Measurements from ENCODE around the gene APBB1IP. TPM values are rescaled to one million over a fixed set of nuclear protein-coding genes. Genes with fewer than 3 reads are reported as not detected.

Gene APBB1IP
- total RNA-seq, 2 donors from 2014 or later = 8.4 to 9.2 TPM

DNA sequence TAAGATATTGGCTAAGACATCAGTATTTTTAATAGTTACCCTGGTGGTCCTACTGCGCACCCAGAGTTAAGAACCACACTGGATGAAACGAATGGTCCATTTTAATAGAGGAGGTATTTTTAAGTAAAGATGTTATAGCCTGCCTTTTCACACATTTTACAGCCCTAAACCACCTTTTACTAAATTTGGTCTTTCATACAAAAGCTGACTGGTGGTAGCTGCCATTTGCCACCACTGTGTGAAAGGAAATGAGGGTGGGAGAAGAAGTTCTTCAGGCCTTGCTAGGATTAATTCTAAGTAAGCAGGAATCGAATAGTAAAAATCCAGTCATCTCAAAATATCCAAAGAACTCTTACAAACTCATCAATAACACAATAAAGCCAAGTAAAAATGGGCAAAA lies 15.2 kb upstream of the APBB1IP start:
- H3K27me3 ChIP-seq (replicated peaks; ENCODE audit: insufficient read depth) = no peaks in the 10 kb centered on the region
- H3K4me1 ChIP-seq (ENCODE audit: control insufficient read depth in 1 of 2, low read depth in 2 of 2) = no peaks in the 10 kb centered on the region
- H3K36me3 ChIP-seq = no peaks in the 10 kb centered on the region
- DNase-seq (ENCODE audit: low spot score) (no peak), ATAC-seq (ENCODE audit: insufficient number of reproducible peaks, low FRiP score, low read depth) (no peak)
- TF ChIP-seq, protein P1, sequence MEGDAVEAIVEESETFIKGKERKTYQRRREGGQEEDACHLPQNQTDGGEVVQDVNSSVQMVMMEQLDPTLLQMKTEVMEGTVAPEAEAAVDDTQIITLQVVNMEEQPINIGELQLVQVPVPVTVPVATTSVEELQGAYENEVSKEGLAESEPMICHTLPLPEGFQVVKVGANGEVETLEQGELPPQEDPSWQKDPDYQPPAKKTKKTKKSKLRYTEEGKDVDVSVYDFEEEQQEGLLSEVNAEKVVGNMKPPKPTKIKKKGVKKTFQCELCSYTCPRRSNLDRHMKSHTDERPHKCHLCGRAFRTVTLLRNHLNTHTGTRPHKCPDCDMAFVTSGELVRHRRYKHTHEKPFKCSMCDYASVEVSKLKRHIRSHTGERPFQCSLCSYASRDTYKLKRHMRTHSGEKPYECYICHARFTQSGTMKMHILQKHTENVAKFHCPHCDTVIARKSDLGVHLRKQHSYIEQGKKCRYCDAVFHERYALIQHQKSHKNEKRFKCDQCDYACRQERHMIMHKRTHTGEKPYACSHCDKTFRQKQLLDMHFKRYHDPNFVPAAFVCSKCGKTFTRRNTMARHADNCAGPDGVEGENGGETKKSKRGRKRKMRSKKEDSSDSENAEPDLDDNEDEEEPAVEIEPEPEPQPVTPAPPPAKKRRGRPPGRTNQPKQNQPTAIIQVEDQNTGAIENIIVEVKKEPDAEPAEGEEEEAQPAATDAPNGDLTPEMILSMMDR (IDR thresholded peaks at IDR 0.05) = no peak
- no peak overlapping the region for H3K27ac ChIP-seq
- no peaks in the 10 kb centered on the region for H3K9me3 ChIP-seq
- no peak overlapping the region for H3K4me3 ChIP-seq

- TF ChIP-seq, protein P1 (IDR thresholded peaks at IDR 0.05) = no peak
- Histone ChIP-seq H3K27me3 (replicated peaks; ENCODE audit: insufficient read depth) (no peaks in the 10 kb centered on the region), H3K36me3 (no peaks in the 10 kb centered on the region), H3K4me1 (ENCODE audit: control insufficient read depth in 1 of 2, low read depth in 2 of 2) (no peaks in the 10 kb centered on the region), H3K27ac (no peak overlapping the region), H3K4me3 (no peak overlapping the region), H3K9me3 (no peaks in the 10 kb centered on the region)
- ATAC-seq (ENCODE audit: insufficient number of reproducible peaks, low FRiP score, low read depth) (no peak), DNase-seq (ENCODE audit: low spot score) (no peak)
Measured at GRCh38 chr10:26423722-26424121, 14.4 kb upstream of the APBB1IP start.

- DNase-seq (ENCODE audit: low spot score) (no peak), ATAC-seq (ENCODE audit: insufficient number of reproducible peaks, low FRiP score, low read depth) (no peak)
- no peaks in the 10 kb centered on the region for H3K9me3 ChIP-seq
- H3K27me3 ChIP-seq (replicated peaks; ENCODE audit: insufficient read depth) = no peaks in the 10 kb centered on the region
- no peaks in the 10 kb centered on the region for H3K4me1 ChIP-seq (ENCODE audit: control insufficient read depth in 1 of 2, low read depth in 2 of 2)
- H3K27ac ChIP-seq = no peak overlapping the region
- TF ChIP-seq, protein P1 (IDR thresholded peaks at IDR 0.05) = no peak
- H3K36me3 ChIP-seq = no peaks in the 10 kb centered on the region
- no peak overlapping the region for H3K4me3 ChIP-seq
Measured at GRCh38 chr10:26430641-26431163, 7.4 kb upstream of the APBB1IP start.

DNA sequence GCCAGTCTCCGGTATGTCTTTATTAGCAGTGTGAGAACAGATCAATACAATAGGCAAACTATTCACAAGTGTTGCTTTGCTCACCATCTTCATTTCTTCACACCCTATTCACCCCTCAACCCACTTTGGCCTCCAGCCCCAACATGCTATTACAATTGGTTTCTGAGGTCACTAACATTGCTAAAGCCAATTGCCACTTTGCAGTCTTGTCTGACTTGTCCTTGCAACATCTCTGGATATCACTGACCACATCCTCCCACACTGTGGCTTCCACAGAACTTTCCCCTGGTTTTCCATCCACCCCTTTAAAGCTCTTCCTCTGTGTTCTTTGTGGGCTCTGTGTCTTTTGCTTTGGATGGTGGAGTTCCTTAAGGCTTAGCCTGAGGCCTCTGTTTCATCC lies 5.2 kb upstream of the APBB1IP start:
- DNase-seq (ENCODE audit: low spot score) = no peak
- Histone ChIP-seq H3K4me3 (no peak overlapping the region), H3K27me3 (replicated peaks; ENCODE audit: insufficient read depth) (no peaks in the 10 kb centered on the region), H3K36me3 (no peaks in the 10 kb centered on the region), H3K4me1 (ENCODE audit: control insufficient read depth in 1 of 2, low read depth in 2 of 2) (no peaks in the 10 kb centered on the region), H3K27ac (no peak overlapping the region), H3K9me3 (no peaks in the 10 kb centered on the region)
- TF ChIP-seq, protein P1 (IDR thresholded peaks at IDR 0.05) = no peak
- ATAC-seq (ENCODE audit: insufficient number of reproducible peaks, low FRiP score, low read depth) = no peak

DNA sequence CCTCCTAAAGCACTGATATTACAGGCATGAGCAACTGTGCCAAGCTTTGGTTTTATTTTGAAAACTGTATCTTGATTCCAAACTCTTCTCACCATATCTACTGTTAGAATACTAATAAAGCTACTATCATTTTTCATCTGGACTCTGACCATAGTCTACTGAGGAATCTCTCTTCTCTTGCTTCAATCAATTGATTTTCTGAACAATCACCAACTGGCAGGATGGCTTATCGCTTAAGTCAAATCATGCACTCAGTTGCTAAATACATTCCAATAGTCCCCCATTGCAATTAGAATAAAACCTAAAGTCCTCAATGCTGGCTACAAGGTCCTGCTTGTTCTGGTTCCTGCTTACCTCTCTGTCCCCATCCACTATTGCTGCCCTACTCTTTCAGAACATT lies 2.3 kb upstream of the APBB1IP start:
- no peaks in the 10 kb centered on the region for H3K4me1 ChIP-seq (ENCODE audit: control insufficient read depth in 1 of 2, low read depth in 2 of 2)
- no peaks in the 10 kb centered on the region for H3K36me3 ChIP-seq
- DNase-seq (ENCODE audit: low spot score) = no peak
- no peak overlapping the region for H3K27ac ChIP-seq
- ATAC-seq (ENCODE audit: insufficient number of reproducible peaks, low FRiP score, low read depth) = no peak
- TF ChIP-seq, protein P1 (IDR thresholded peaks at IDR 0.05) = no peak
- no peaks in the 10 kb centered on the region for H3K9me3 ChIP-seq
- H3K27me3 ChIP-seq (replicated peaks; ENCODE audit: insufficient read depth) = no peaks in the 10 kb centered on the region
- no peak overlapping the region for H3K4me3 ChIP-seq
